ENCODE data around the gene SEC14L5. TPM values are rescaled to one million over a fixed set of nuclear protein-coding genes. Genes with fewer than 3 reads are reported as not detected.

SEC14L5 gene
- total RNA-seq, 1 donor from 2014 or later, result not detected

DNA sequence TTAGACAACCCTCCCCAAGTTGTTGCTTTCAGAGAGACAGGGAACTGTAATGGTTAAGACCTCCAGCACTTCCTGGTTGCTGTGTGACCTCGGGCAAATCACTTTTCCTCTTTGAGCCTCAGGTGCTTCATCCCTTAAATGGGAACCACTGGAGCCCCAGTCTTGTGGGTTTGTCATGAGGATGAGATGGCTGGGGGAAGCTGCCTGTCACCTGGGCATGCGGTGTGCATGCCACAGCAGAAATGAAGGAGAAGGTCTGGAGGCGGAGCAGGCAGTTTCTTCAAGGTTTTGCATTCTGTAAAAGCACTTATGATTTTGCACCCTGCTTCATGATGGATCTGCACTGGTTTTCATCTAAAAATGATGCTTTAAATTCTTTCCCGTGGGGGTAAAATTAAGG is 53.5 kb downstream of the SEC14L5 start:
- no peaks in the 10 kb centered on the region for H3K9me3 Mint-ChIP-seq (ENCODE audit: unreplicated experiment)
- H3K4me3 Mint-ChIP-seq (ENCODE audit: unreplicated experiment), result no peak overlapping the region
- H3K27me3 Mint-ChIP-seq (ENCODE audit: unreplicated experiment), result peaks cover 4% of the 10 kb centered on the region
- H3K36me3 Mint-ChIP-seq (ENCODE audit: unreplicated experiment), result no peaks in the 10 kb centered on the region
- H3K4me1 Mint-ChIP-seq (ENCODE audit: unreplicated experiment), result no peaks in the 10 kb centered on the region
- no peak for DNase-seq (ENCODE audit: extremely low spot score, unreplicated experiment)
- TF ChIP-seq, protein P1, sequence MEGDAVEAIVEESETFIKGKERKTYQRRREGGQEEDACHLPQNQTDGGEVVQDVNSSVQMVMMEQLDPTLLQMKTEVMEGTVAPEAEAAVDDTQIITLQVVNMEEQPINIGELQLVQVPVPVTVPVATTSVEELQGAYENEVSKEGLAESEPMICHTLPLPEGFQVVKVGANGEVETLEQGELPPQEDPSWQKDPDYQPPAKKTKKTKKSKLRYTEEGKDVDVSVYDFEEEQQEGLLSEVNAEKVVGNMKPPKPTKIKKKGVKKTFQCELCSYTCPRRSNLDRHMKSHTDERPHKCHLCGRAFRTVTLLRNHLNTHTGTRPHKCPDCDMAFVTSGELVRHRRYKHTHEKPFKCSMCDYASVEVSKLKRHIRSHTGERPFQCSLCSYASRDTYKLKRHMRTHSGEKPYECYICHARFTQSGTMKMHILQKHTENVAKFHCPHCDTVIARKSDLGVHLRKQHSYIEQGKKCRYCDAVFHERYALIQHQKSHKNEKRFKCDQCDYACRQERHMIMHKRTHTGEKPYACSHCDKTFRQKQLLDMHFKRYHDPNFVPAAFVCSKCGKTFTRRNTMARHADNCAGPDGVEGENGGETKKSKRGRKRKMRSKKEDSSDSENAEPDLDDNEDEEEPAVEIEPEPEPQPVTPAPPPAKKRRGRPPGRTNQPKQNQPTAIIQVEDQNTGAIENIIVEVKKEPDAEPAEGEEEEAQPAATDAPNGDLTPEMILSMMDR (IDR thresholded peaks at IDR 0.05), result no peak
- H3K27ac Mint-ChIP-seq (ENCODE audit: unreplicated experiment), result no peak overlapping the region

DNA sequence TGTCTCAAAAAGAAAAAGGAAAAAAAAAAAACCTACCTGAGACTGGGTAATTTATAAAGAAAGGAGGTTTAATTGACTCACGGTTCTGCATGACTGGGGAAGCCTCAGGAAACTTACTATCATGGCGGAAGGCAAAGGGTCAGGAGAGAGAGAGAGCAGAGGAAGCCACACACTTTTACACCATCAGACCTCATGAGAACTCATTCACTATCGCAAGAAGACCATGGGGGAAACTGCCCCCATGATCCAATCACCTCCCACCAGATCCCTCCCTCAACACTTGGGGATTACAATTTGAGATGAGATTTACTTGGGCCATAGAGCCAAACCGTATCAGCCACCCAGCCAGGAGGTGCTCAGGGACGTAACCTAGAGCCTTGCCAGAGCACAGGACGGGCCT is 54.8 kb downstream of the SEC14L5 start:
- H3K27ac Mint-ChIP-seq (ENCODE audit: unreplicated experiment), result no peak overlapping the region
- H3K27me3 Mint-ChIP-seq (ENCODE audit: unreplicated experiment), result peaks cover 4% of the 10 kb centered on the region
- no peak overlapping the region for H3K4me3 Mint-ChIP-seq (ENCODE audit: unreplicated experiment)
- no peaks in the 10 kb centered on the region for H3K9me3 Mint-ChIP-seq (ENCODE audit: unreplicated experiment)
- no peaks in the 10 kb centered on the region for H3K36me3 Mint-ChIP-seq (ENCODE audit: unreplicated experiment)
- TF ChIP-seq, protein P1 (IDR thresholded peaks at IDR 0.05), result no peak
- DNase-seq (ENCODE audit: extremely low spot score, unreplicated experiment), result no peak
- H3K4me1 Mint-ChIP-seq (ENCODE audit: unreplicated experiment), result no peaks in the 10 kb centered on the region

DNA sequence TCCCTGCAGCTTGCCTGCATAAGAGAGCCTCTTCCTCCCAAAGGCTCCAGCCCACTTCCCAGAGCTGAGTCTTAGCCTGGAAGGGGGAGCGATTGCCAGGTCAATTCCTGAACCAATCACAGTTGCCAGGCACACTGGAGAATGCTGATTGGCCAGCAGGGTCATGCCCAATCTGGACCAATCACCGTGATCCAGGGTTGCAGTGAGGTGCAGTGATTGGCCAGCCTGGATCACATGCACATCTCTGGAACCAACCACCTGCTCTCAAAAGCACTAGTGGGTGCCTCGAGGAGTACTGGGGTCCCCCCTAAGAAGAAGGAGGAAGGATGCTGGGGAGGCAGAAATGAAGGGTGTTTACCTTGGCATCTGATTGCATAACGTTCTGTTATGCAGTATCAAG is 57.2 kb downstream of the SEC14L5 start:
- no peak overlapping the region for H3K4me3 Mint-ChIP-seq (ENCODE audit: unreplicated experiment)
- H3K27me3 Mint-ChIP-seq (ENCODE audit: unreplicated experiment), result peaks cover 6% of the 10 kb centered on the region
- H3K4me1 Mint-ChIP-seq (ENCODE audit: unreplicated experiment), result no peaks in the 10 kb centered on the region
- no peak overlapping the region for H3K27ac Mint-ChIP-seq (ENCODE audit: unreplicated experiment)
- H3K9me3 Mint-ChIP-seq (ENCODE audit: unreplicated experiment), result no peaks in the 10 kb centered on the region
- TF ChIP-seq, protein P1 (IDR thresholded peaks at IDR 0.05), result no peak
- DNase-seq (ENCODE audit: extremely low spot score, unreplicated experiment), result no peak
- no peaks in the 10 kb centered on the region for H3K36me3 Mint-ChIP-seq (ENCODE audit: unreplicated experiment)

DNA sequence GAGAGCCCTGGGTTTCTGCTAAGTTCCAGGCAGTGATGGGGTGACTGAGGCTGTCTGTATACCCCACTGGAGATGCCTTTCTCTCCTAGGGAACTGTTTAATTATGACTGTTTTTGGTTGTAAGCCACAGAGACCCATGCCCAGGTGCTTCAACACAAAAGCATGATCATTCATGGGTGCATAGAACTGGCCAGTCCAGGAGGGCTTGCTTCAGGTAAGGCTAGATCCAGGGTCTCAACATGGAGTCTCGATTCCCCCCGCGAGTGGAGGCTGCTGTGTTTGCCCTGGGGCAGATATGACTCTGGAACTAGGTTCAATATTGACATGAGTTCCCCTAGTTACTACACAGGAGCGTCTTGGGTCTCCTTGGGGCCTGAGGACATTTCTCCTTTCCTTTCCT is 57.8 kb downstream of the SEC14L5 start:
- Mint-ChIP-seq H3K4me3 (ENCODE audit: unreplicated experiment) (no peak overlapping the region), H3K27me3 (ENCODE audit: unreplicated experiment) (peaks cover 5% of the 10 kb centered on the region), H3K36me3 (ENCODE audit: unreplicated experiment) (no peaks in the 10 kb centered on the region), H3K9me3 (ENCODE audit: unreplicated experiment) (no peaks in the 10 kb centered on the region), H3K4me1 (ENCODE audit: unreplicated experiment) (no peaks in the 10 kb centered on the region), H3K27ac (ENCODE audit: unreplicated experiment) (no peak overlapping the region)
- TF ChIP-seq, protein P1 (IDR thresholded peaks at IDR 0.05), result no peak
- no peak for DNase-seq (ENCODE audit: extremely low spot score, unreplicated experiment)

DNA sequence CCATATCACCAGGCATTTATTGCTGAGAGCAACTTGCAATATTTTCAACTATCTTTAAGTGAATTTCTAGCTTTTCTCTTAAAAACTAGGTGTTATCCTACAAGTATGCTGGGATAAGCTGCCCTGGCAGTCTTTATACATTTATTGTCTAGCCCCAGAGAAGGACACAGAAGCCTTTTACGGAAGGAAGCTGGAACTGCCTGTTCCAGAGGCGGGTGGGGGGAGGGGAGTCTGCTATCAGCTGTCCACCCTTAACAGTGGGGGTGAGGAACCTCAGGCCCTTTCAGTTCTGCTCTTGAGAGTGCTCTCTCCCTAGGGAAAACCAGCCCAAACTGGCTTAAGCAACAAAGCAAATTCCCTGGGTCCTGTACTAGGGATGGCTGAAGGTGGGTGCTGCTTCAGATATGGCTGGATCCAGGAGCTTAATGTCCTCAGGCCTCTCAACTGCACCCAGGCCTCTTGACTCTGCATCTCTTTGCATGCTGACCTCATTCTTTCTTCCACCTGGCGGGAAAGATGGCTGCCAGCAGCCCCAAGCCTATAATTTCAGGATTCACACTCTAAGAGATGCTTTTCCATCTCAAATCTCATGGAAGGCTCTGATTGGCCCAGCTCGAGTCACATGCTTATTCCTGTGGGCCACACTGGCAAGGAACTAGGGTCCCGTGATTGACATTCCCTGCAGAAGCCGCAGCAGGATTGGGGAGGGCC is 59.0 kb downstream of the SEC14L5 start:
- TF ChIP-seq, protein P1 (IDR thresholded peaks at IDR 0.05), result no peak
- no peaks in the 10 kb centered on the region for H3K4me1 Mint-ChIP-seq (ENCODE audit: unreplicated experiment)
- H3K27ac Mint-ChIP-seq (ENCODE audit: unreplicated experiment), result no peak overlapping the region
- H3K4me3 Mint-ChIP-seq (ENCODE audit: unreplicated experiment), result no peak overlapping the region
- no peaks in the 10 kb centered on the region for H3K36me3 Mint-ChIP-seq (ENCODE audit: unreplicated experiment)
- peaks cover 5% of the 10 kb centered on the region for H3K27me3 Mint-ChIP-seq (ENCODE audit: unreplicated experiment)
- H3K9me3 Mint-ChIP-seq (ENCODE audit: unreplicated experiment), result no peaks in the 10 kb centered on the region
- no peak for DNase-seq (ENCODE audit: extremely low spot score, unreplicated experiment)

Measured in osteocyte (in vitro differentiated cells).